SU-DHL-6 (cell line): ENCODE data around the gene DAPK1.

Source experiments
- EZH2phosphoT487 ChIP-seq: fragments of 200-600 bp; sonication (generic), shearing (Covaris generic); conservative IDR thresholded peaks from 2 replicates; pipeline ENCODE4 v1.6.1; 2018; ENCODE audit warnings: mild to moderate bottlenecking, antibody characterized with exemption, low read length, moderate library complexity, mixed read lengths
- TF ChIP-seq, protein P1 (sequence below): fragments of 200-600 bp; sonication (generic); IDR thresholded peaks from one replicate; pipeline ENCODE4 v1.5.1; 2017; ENCODE audit warnings: antibody characterized with exemption, mild to moderate bottlenecking, low read length, moderate library complexity; ENCODE audit not compliant: insufficient read depth, poor library complexity, severe bottlenecking

DNA sequence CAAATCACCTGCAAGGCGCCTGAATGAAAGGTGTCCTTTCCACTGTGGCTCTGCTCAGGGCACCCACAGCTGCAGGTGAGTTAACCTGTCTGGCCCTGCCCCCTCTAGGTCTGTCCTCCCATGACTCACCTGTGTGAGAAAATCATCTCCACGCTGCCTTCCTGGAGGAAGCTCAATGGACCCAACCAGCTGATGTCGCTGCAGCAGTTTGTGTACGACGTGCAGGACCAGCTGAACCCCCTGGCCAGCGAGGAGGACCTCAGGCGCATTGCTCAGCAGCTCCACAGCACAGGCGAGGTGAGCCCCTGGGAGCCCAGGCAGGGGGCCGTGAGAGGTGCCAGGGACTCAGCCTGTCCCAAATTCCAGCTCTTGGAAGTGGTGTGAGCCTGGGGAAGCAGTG lies 205.3 kb downstream of the DAPK1 start:
- TF ChIP-seq, protein P1, sequence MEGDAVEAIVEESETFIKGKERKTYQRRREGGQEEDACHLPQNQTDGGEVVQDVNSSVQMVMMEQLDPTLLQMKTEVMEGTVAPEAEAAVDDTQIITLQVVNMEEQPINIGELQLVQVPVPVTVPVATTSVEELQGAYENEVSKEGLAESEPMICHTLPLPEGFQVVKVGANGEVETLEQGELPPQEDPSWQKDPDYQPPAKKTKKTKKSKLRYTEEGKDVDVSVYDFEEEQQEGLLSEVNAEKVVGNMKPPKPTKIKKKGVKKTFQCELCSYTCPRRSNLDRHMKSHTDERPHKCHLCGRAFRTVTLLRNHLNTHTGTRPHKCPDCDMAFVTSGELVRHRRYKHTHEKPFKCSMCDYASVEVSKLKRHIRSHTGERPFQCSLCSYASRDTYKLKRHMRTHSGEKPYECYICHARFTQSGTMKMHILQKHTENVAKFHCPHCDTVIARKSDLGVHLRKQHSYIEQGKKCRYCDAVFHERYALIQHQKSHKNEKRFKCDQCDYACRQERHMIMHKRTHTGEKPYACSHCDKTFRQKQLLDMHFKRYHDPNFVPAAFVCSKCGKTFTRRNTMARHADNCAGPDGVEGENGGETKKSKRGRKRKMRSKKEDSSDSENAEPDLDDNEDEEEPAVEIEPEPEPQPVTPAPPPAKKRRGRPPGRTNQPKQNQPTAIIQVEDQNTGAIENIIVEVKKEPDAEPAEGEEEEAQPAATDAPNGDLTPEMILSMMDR: no peak
- no peak for TF ChIP-seq EZH2phosphoT487
